Measurements from ENCODE around the gene USP6. TPM values are rescaled to one million over a fixed set of nuclear protein-coding genes. Genes with fewer than 3 reads are reported as not detected.
"Not testable (repeated sequence)": the region's sequence is repeated elsewhere in the genome, so short reads cannot be mapped to it uniquely, and the experiment has no call there.

The USP6 gene
- total and polyA plus RNA-seq, 3 donors from 2014 or later: 19.3 to 50.4 (median 25.1) TPM

DNA sequence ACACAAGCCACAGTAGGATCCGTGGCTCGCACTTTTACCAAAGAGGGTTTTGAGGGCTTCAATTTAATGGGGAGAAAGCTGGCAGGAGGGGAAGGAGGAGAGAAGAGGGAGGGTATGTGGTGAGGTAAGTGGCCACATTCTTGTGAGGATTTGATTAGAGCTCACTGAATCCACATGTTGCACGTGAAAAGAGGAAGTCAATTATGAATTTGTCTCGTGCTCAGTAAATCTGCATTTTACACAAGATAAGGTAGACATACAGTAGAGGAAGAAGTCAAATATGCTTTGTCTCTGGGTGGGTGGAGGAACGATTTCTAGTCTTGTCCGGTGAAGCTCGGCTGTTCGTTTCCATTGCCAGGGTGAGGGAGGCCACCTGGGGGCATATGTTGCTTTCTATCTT lies 5.0 kb upstream of the USP6 start:
- Histone ChIP-seq H3K4me1 (peaks cover 8% of the 10 kb centered on the region), H3K4me3 (peak overlapping the region in 1 of 2 donors; percentile 79), H3K27me3 (no peaks in the 10 kb centered on the region), H3K9me3 (no peaks in the 10 kb centered on the region), H3K27ac (no peak overlapping the region), H3K36me3 (ENCODE audit: low read depth, missing control alignments) (no peaks in the 10 kb centered on the region)
- DNase-seq: no peak
- intact Hi-C loops (cut with DNase I; ENCODE audit: low total_unique reads): no loop called here
- WGBS, 2 donors: 22 to 28% methylated on average over 8 of the region's 8 CpGs
- TF ChIP-seq, protein P1, sequence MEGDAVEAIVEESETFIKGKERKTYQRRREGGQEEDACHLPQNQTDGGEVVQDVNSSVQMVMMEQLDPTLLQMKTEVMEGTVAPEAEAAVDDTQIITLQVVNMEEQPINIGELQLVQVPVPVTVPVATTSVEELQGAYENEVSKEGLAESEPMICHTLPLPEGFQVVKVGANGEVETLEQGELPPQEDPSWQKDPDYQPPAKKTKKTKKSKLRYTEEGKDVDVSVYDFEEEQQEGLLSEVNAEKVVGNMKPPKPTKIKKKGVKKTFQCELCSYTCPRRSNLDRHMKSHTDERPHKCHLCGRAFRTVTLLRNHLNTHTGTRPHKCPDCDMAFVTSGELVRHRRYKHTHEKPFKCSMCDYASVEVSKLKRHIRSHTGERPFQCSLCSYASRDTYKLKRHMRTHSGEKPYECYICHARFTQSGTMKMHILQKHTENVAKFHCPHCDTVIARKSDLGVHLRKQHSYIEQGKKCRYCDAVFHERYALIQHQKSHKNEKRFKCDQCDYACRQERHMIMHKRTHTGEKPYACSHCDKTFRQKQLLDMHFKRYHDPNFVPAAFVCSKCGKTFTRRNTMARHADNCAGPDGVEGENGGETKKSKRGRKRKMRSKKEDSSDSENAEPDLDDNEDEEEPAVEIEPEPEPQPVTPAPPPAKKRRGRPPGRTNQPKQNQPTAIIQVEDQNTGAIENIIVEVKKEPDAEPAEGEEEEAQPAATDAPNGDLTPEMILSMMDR (IDR thresholded peaks at IDR 0.05): no peak
- no peak for TF ChIP-seq POLR2A (IDR thresholded peaks at IDR 0.05)

DNA sequence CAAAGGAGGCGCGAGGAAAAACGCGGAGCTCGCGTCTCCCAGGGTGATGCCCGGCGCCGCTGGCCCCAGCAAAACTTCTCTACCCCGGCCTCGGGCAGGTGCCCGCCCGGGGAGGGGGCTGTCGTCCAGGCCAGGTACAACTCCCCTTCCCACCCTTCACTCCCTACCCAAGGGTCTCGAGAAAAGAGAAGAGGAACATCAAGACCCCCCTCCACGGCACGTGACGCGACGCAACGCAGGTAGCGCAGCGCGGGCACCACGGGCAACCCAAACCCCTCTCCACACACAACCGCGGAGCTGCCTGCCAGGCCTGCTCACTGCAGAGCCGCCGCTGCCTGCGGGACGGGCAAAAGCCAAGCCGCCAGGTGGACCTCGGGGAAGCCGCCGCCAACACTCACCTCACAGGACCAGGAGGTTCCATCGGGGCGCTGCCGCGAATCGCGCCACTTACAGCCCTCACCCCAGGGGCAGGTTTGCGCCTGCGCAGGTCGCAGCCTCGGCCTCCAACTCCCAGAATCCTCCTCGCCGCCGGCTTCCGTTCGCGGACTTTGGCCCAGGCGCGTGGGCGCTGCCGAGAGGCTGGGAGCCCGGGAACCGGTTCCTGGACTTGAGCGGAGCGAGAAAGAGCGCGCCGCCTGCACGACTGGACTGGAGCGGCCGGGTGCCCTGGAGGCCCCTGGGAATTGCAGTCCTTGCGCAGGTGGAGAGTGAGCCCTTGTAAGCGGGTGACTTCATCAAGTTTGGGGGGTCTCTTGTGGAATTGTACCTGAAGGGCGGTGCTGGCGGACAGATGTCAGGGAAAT lies 4.2 kb upstream of the USP6 start, which contains the start of gene ZNF232:
ZNF232 (minus strand) TSS at position 477 of the 803 bp plus-strand sequence; CDS start at position 421, 56 bp downstream.
- H3K27me3 ChIP-seq: no peaks in the 10 kb centered on the region
- peak within 1 kb of the TSS; percentile 79 to 80 for H3K4me3 ChIP-seq
- TF ChIP-seq, protein P1 (IDR thresholded peaks at IDR 0.05): peak in 1 of 3 experiments; percentile 18
- no peak for TF ChIP-seq POLR2A (IDR thresholded peaks at IDR 0.05)
- 0% methylated on average over 15 to 62 of the region's 69 CpGs for WGBS, 2 donors
- H3K36me3 ChIP-seq (ENCODE audit: low read depth, missing control alignments): no peaks in the 10 kb centered on the region
- no peaks in the 10 kb centered on the region for H3K9me3 ChIP-seq
- intact Hi-C loops (cut with DNase I; ENCODE audit: low total_unique reads): no loop called here
- peaks cover 8% of the 10 kb centered on the region for H3K4me1 ChIP-seq
- H3K27ac ChIP-seq: peak within 1 kb of the TSS; percentile 24 to 84
- DNase-seq: peak; percentile 92

DNA sequence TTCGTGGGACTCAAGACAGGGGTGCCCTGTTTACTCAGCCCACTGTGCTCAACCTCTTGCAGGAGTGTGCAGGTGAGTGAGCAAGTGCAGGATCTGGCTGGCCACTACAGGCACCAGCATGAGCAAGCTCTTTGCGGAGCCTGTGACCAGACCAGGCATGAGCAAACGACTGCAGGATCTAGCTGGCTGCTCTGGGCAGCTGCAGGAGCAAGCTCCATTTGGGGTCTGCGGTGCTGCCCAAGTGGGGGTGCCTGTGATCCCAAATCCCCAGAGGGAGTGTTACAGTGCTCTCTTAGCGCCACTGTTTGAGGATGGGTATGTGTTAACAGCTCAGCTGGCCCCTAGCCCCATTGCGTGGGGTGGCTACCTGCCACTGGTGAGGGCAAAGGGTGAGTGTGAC lies 2.4 kb downstream of the USP6 start:
- H3K27me3 ChIP-seq: no peaks in the 10 kb centered on the region
- no peaks in the 10 kb centered on the region for H3K36me3 ChIP-seq (ENCODE audit: low read depth, missing control alignments)
- intact Hi-C loops (cut with DNase I; ENCODE audit: low total_unique reads): no loop called here

DNA sequence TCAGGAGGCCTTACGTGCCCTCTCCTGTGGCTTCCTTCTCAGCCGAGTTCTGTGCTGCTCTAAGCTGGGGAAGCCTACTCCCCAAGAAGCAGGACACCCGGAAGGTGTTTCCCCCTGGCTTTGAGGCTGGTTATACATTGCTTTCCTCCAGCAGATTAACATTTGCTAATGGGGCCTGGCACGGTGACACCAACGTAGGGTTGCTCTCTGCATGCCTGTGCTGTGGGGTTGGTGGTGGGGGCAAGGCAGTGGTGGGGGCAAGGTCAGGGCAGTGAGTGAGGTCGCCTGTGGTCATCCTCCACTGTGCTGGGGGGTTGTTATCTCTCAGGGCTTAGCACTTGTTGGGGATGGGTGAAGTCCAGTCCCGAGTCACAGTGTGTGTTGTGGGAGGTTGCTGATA lies 4.2 kb downstream of the USP6 start:
- Histone ChIP-seq H3K4me3 (no peak overlapping the region), H3K27me3 (no peaks in the 10 kb centered on the region)
- intact Hi-C loops (cut with DNase I; ENCODE audit: low total_unique reads): no loop called here

More for the DNA sequence above, 2.4 kb downstream of the USP6 start:
- 89 to 97% methylated on average over 6 of the region's 6 CpGs for WGBS, 2 donors
- no peak overlapping the region for H3K4me3 ChIP-seq
- no peaks in the 10 kb centered on the region for H3K9me3 ChIP-seq
- H3K4me1 ChIP-seq: no peaks in the 10 kb centered on the region
- no peak for DNase-seq
- no peak overlapping the region for H3K27ac ChIP-seq
- TF ChIP-seq, protein P1 (IDR thresholded peaks at IDR 0.05): no peak
- no peak for TF ChIP-seq POLR2A (IDR thresholded peaks at IDR 0.05)

DNA sequence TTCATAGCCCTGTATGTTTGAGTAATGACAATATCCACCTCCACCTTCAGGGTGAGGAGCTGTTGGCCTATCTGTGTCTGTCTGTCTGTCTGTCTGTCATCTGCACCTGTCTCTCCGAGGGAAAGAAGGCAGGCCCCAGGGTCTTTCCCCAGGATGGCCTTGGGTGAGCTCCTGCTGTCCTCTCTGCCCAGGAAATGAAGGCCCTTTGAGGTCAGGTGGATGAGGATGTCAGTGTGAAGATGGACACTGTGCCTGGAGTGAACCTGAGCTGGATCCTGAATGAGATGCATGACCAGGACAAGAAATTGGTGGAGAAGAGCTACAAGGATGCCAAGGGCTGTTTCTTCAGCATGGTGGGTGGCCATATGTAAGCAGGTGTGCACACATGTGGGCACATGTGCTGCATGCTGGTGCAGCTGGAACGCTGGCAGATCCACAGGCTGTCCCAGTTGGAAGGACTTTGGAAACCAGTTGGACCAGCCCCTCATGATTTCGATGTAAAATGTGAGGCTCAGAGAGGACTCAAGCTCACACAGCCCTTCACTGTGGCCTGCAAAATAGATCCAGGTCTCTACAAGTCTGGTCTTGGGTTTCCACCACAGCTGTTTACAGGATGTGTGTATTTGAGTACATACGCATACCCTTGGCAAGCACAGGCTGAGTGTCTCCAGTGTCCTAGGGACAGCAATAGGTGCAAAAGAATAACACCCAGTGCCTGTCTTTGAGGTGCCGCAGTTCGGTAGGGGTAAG lies 4.8 kb downstream of the USP6 start:
- H3K4me1 ChIP-seq; H3K9me3 ChIP-seq; intact Hi-C loops (cut with DNase I; ENCODE audit: low total_unique reads); H3K4me3 ChIP-seq; H3K36me3 ChIP-seq (ENCODE audit: low read depth, missing control alignments); H3K27me3 ChIP-seq; H3K27ac ChIP-seq: not testable (repeated sequence)
- 89 to 95% methylated on average over 4 to 6 of the region's 6 CpGs for WGBS, 2 donors
- DNase-seq: peak; percentile 4

More for the DNA sequence above, 4.2 kb downstream of the USP6 start:
- Histone ChIP-seq H3K27ac (no peak overlapping the region), H3K36me3 (ENCODE audit: low read depth, missing control alignments) (no peaks in the 10 kb centered on the region), H3K9me3 (no peaks in the 10 kb centered on the region), H3K4me1 (no peaks in the 10 kb centered on the region)
- no peak for DNase-seq
- WGBS, 2 donors: 82 to 100% methylated on average over 2 to 7 of the region's 7 CpGs
- TF ChIP-seq POLR2A (IDR thresholded peaks at IDR 0.05): no peak
- TF ChIP-seq, protein P1 (IDR thresholded peaks at IDR 0.05): no peak
